ENCODE measurements around the gene AVPR1B. TPM values are rescaled to one million over a fixed set of nuclear protein-coding genes. Genes with fewer than 3 reads are reported as not detected.

Gene AVPR1B
- total RNA-seq (2022): not detected in 2 replicates
- not detected for Bru-seq, nascent RNA
- percentile 9 among the genes with signal in this experiment for BruChase-seq, experiment 1, labeled RNA remaining after a 2-hour chase
- BruChase-seq, experiment 2, labeled RNA remaining after a 6-hour chase: percentile 0 among the genes with signal in this experiment
- long read RNA-seq: 0 reads

- no TSS peak for BruUV-seq (replicated peaks)
- Histone ChIP-seq H3K4me1 (no peaks in the 10 kb centered on the region), H3K4me3 (ENCODE audit: low read depth, low read length) (peak within 1 kb of the TSS; percentile 30), H3K27me3 (replicated peaks; ENCODE audit: control insufficient read depth, insufficient read depth, low read length) (no peaks in the 10 kb centered on the region), H3K36me3 (ENCODE audit: control insufficient read depth, insufficient read depth, low read length) (no peaks in the 10 kb centered on the region), H3K9me3 (peaks cover 19% of the 10 kb centered on the region)
- Mint-ChIP-seq H3K9me3 (ENCODE audit: unreplicated experiment) (peaks cover 24% of the 10 kb centered on the region), H3K36me3 (ENCODE audit: insufficient read depth, unreplicated experiment) (no peaks in the 10 kb centered on the region), H3K27ac (ENCODE audit: unreplicated experiment) (no peak within 1 kb of the TSS), H3K4me1 (ENCODE audit: low read depth, unreplicated experiment) (peaks cover 13% of the 10 kb centered on the region), H3K27me3 (ENCODE audit: insufficient read depth, unreplicated experiment) (peaks cover 22% of the 10 kb centered on the region), H3K4me3 (ENCODE audit: unreplicated experiment) (peak within 1 kb of the TSS; percentile 68)
- POLR2A ChIA-PET: no interaction called here
- intact Hi-C loops (cut with micrococcal nuclease; ENCODE audit: unreplicated experiment): no loop called here
- no peak for TF ChIP-seq CTCF (IDR thresholded peaks at IDR 0.05; ENCODE audit: insufficient read depth in 1 of 2, low read depth in 1 of 2, low read length in 1 of 2, severe bottlenecking in 1 of 2, unreplicated experiment in 1 of 2)
- peak; percentile 41 to 44 for DNase-seq
- CTCF ChIA-PET: interaction anchor here (0.6 to 1.3 kb wide), 4 partner anchors 11 to 495 kb away, joined by 3 to 4 read pairs (median 4); partner anchors contain the start of gene EIF2D
Observed at GRCh38 chr1:206117151-206117948, at the start of gene AVPR1B. AVPR1B (minus strand) TSS chr1:206117388; CDS start chr1:206116890, 498 bp downstream.

GRCh38 chr1:206145771-206146290 is 28.6 kb upstream of the AVPR1B start:
- H3K27me3 ChIP-seq (replicated peaks; ENCODE audit: control insufficient read depth, insufficient read depth, low read length): no peaks in the 10 kb centered on the region; the same call in 1 of the 2 replicates
- intact Hi-C loops (cut with micrococcal nuclease; ENCODE audit: unreplicated experiment): no loop called here
- no peak for DNase-seq
- Mint-ChIP-seq H3K27me3 (ENCODE audit: insufficient read depth, unreplicated experiment) (peaks cover 7% of the 10 kb centered on the region), H3K9me3 (ENCODE audit: unreplicated experiment) (no peaks in the 10 kb centered on the region), H3K36me3 (ENCODE audit: insufficient read depth, unreplicated experiment) (no peaks in the 10 kb centered on the region), H3K4me1 (ENCODE audit: low read depth, unreplicated experiment) (no peaks in the 10 kb centered on the region), H3K4me3 (ENCODE audit: unreplicated experiment) (no peak overlapping the region), H3K27ac (ENCODE audit: unreplicated experiment) (no peak overlapping the region)
- H3K4me3 ChIP-seq (ENCODE audit: low read depth, low read length): no peak overlapping the region
- no peaks in the 10 kb centered on the region for H3K36me3 ChIP-seq (ENCODE audit: control insufficient read depth, insufficient read depth, low read length)
- no peaks in the 10 kb centered on the region for H3K9me3 ChIP-seq
- no peak for TF ChIP-seq CTCF (IDR thresholded peaks at IDR 0.05; ENCODE audit: insufficient read depth in 1 of 2, low read depth in 1 of 2, low read length in 1 of 2, severe bottlenecking in 1 of 2, unreplicated experiment in 1 of 2)
- CTCF ChIA-PET: no interaction called here
- POLR2A ChIA-PET: no interaction called here
- no peaks in the 10 kb centered on the region for H3K4me1 ChIP-seq
- no TSS peak for BruUV-seq (replicated peaks)

- H3K4me1 Mint-ChIP-seq (ENCODE audit: low read depth, unreplicated experiment): no peaks in the 10 kb centered on the region
- POLR2A ChIA-PET: no interaction called here
- Histone ChIP-seq H3K4me1 (no peaks in the 10 kb centered on the region), H3K27me3 (replicated peaks; ENCODE audit: control insufficient read depth, insufficient read depth, low read length) (no peaks in the 10 kb centered on the region; the same call in 1 of the 2 replicates), H3K4me3 (ENCODE audit: low read depth, low read length) (no peak overlapping the region), H3K9me3 (no peaks in the 10 kb centered on the region), H3K36me3 (ENCODE audit: control insufficient read depth, insufficient read depth, low read length) (no peaks in the 10 kb centered on the region)
- intact Hi-C loops (cut with micrococcal nuclease; ENCODE audit: unreplicated experiment): no loop called here
- no peak overlapping the region for H3K4me3 Mint-ChIP-seq (ENCODE audit: unreplicated experiment)
- TF ChIP-seq CTCF (IDR thresholded peaks at IDR 0.05; ENCODE audit: insufficient read depth in 1 of 2, low read depth in 1 of 2, low read length in 1 of 2, severe bottlenecking in 1 of 2, unreplicated experiment in 1 of 2): no peak
- H3K36me3 Mint-ChIP-seq (ENCODE audit: insufficient read depth, unreplicated experiment): no peaks in the 10 kb centered on the region
- BruUV-seq (replicated peaks): no TSS peak
- H3K27me3 Mint-ChIP-seq (ENCODE audit: insufficient read depth, unreplicated experiment): peaks cover 7% of the 10 kb centered on the region
- no peak for DNase-seq
- CTCF ChIA-PET: no interaction called here
- H3K27ac Mint-ChIP-seq (ENCODE audit: unreplicated experiment): no peak overlapping the region
- H3K9me3 Mint-ChIP-seq (ENCODE audit: unreplicated experiment): no peaks in the 10 kb centered on the region
Observed at GRCh38 chr1:206144605-206145004, 27.4 kb upstream of the AVPR1B start.

Measured in Caco-2 (cell line).